ENCODE results near the gene TFPT. TPM values are rescaled to one million over a fixed set of nuclear protein-coding genes. Genes with fewer than 3 reads are reported as not detected.
A peak's percentile ranks its signal among the peaks of the same experiment; 100 is the strongest.
"Not testable (repeated sequence)": the region's sequence is repeated elsewhere in the genome, so short reads cannot be mapped to it uniquely, and the experiment has no call there.

The TFPT gene
- total and polyA plus RNA-seq, 8 donors: 0.45 to 31.8 (median 10.9) TPM; not detected in 1

DNA sequence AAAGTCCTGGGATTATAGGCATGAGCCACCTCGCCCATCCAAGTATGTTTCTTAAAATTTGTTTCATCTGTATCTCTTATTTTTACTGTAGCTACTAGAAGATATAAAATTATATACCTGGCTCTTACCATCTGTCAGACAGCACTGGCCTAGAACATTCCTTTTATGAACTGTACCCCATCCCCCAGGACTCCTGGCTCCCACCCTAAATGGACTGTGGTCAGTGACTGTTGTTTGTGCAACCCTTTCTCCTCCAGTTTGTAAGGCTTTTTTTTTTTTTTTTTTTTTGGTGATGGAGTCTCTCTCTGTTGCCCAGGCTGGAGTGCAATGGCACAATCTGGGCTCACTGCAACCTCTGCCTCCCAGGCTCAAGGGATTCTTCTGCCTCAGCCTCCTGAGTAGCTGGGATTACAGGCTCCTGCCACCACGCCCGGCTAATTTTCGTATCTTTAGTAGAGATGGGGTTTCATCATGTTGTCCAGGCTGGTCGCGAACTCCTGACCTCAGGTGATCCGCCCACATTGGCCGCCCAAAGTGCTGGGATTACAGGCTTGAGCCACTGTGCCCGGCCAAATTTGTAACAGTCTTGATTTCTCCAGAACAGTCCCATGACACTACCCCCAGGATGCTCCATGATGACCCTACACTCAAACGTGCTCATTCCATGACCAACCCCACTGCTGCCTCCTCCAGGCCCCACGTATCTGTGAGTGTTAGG is 10.3 kb downstream of the TFPT start:
- Histone ChIP-seq H3K27ac (no peak overlapping the region), H3K4me3 (no peak overlapping the region), H3K36me3 (peaks cover 44 to 56% (median 53%) of the 10 kb centered on the region in 4 donors), H3K4me1 (peaks cover 15 to 30% (median 22%) of the 10 kb centered on the region in 4 donors), H3K27me3 (no peaks in the 10 kb centered on the region), H3K9me3 (no peaks in the 10 kb centered on the region)
- 85 to 91% (median 85%) methylated on average over 8 to 11 of the region's 11 CpGs for WGBS, 5 donors
- DNase-seq: no peak
- intact Hi-C loops (cut with DNase I; ENCODE audit: low total_unique reads): no loop called here
- TF ChIP-seq POLR2AphosphoS5 (IDR thresholded peaks at IDR 0.05): no peak
- TF ChIP-seq, protein P1, sequence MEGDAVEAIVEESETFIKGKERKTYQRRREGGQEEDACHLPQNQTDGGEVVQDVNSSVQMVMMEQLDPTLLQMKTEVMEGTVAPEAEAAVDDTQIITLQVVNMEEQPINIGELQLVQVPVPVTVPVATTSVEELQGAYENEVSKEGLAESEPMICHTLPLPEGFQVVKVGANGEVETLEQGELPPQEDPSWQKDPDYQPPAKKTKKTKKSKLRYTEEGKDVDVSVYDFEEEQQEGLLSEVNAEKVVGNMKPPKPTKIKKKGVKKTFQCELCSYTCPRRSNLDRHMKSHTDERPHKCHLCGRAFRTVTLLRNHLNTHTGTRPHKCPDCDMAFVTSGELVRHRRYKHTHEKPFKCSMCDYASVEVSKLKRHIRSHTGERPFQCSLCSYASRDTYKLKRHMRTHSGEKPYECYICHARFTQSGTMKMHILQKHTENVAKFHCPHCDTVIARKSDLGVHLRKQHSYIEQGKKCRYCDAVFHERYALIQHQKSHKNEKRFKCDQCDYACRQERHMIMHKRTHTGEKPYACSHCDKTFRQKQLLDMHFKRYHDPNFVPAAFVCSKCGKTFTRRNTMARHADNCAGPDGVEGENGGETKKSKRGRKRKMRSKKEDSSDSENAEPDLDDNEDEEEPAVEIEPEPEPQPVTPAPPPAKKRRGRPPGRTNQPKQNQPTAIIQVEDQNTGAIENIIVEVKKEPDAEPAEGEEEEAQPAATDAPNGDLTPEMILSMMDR (IDR thresholded peaks at IDR 0.05): no peak
- TF ChIP-seq POLR2A (IDR thresholded peaks at IDR 0.05): no peak
- no peak for TF ChIP-seq EP300 (IDR thresholded peaks at IDR 0.05)

DNA sequence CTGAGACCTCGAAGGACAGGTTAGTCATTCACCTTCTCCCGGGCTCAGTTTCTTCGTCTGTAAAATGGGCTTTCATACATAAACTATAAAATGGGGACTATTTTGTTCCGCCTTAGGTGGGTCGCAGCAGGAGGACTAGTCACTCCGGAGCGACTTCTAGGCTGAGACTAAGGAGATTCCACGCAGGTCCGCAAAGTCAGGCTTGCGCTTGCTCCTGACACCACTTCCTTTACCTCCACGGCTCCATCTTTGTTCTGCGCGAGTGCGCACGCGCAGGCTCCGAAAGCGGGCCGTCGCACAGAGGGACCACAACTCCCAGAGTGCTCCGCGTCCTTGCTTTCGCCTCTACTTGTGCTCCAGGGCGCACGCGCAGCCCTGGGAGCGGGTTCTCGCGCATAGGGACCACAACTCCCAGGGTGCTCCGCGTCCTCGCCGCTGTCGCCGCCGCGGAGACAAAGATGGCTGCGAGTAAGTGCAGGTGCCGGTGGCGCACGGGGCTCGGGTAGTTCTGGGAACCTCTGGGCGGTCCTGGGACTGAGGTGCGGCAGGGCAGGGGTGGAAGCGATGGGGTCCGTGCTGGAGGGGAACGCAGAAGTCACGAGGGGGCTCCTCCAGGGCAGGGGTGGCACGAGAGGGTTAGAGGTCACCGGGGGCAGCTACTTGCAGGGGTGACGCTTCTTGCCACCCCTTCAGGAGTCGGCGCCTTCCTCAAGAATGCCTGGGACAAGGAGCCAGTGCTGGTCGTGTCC is 12.9 kb downstream of the TFPT start, which contains the start of gene NDUFA3:
Gene NDUFA3 (plus strand): TSS at position 435 of the 749 bp plus-strand sequence. CDS start 24 bp downstream, at position 459.
- peaks cover 19 to 31% (median 27%) of the 10 kb centered on the region in 4 donors for H3K36me3 ChIP-seq
- peak within 1 kb of the TSS; percentile 72 to 88 (median 84) for H3K27ac ChIP-seq
- peaks cover 15 to 30% (median 22%) of the 10 kb centered on the region in 4 donors for H3K4me1 ChIP-seq
- peak within 1 kb of the TSS; percentile 91 to 100 (median 95) for H3K4me3 ChIP-seq
- no peaks in the 10 kb centered on the region for H3K9me3 ChIP-seq
- peak; percentile 98 to 100 for DNase-seq
- WGBS, 5 donors: 3 to 5% (median 3%) methylated on average over 29 to 54 of the region's 54 CpGs
- TF ChIP-seq POLR2AphosphoS5 (IDR thresholded peaks at IDR 0.05) (peak; percentile 76 to 96 (median 96)), POLR2A (IDR thresholded peaks at IDR 0.05) (peak in 1 of 4 donors; percentile 29), EP300 (IDR thresholded peaks at IDR 0.05) (no peak)
- TF ChIP-seq, protein P1 (IDR thresholded peaks at IDR 0.05): peak in 1 of 7 experiments; percentile 26
- intact Hi-C loops (cut with DNase I; ENCODE audit: low total_unique reads): no loop called here
- no peaks in the 10 kb centered on the region for H3K27me3 ChIP-seq

DNA sequence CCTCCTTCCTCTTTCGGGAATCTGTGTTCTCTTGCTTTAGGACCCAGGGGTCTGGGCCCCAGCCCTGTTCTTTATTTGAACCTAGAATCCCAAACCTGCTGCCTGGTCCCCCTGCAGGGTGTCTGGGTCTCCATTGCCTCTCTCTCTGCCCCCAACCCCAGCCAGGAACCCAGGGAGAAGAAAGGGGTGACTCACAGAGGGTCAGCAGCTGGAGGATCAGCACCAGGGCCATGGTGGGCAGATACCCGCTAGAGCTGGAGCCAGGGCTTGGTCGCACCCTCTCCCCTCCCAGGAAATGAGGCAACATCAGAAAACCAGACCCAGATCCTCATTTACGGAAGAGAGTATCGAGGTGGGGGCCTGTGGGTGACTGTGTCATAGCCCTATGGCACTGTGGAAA is 14.9 kb downstream of the TFPT start, which contains the start of gene OSCAR:
Gene OSCAR (minus strand): TSS at position 243 of the 400 bp plus-strand sequence. CDS start 11 bp downstream, at position 232.
- peak within 1 kb of the TSS in 1 of 4 donors; percentile 20 for H3K4me3 ChIP-seq
- peaks cover 0 to 14% (median 12%) of the 10 kb centered on the region in 3 donors for H3K27me3 ChIP-seq
- no peak for TF ChIP-seq POLR2A (IDR thresholded peaks at IDR 0.05)
- no peak for TF ChIP-seq EP300 (IDR thresholded peaks at IDR 0.05)
- no peak for TF ChIP-seq POLR2AphosphoS5 (IDR thresholded peaks at IDR 0.05)
- TF ChIP-seq, protein P1 (IDR thresholded peaks at IDR 0.05): no peak
- H3K9me3 ChIP-seq: no peaks in the 10 kb centered on the region
- 45 to 56% (median 53%) methylated on average over 4 to 5 of the region's 5 CpGs for WGBS, 5 donors
- peak within 1 kb of the TSS in 2 of 5 donors; percentile 55 to 69 for H3K27ac ChIP-seq
- peak in 1 of 2 donors; percentile 36 for DNase-seq
- peaks cover 1 to 10% (median 7%) of the 10 kb centered on the region in 4 donors for H3K36me3 ChIP-seq
- intact Hi-C loops (cut with DNase I; ENCODE audit: low total_unique reads): no loop called here
- H3K4me1 ChIP-seq: peaks cover 15 to 45% (median 30%) of the 10 kb centered on the region in 4 donors

DNA sequence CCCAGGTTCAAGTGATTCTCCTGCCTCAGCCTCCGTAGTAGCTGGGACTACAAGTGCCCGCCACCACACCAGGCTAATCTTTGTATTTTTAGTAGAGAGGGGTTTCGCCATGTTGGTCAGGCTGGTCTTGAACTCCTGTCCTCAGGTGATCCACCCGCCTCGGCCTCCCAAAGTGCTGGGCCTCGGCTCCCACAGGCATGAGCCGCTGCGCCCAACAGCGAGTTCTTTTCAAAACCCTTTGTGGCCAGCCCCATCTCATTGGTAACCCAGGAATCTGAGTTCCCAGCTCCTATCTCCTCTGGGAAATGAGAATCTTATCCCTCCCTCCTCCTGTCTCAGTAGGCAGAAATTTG is 15.6 kb downstream of the TFPT start:
- H3K9me3 ChIP-seq; H3K36me3 ChIP-seq; DNase-seq; intact Hi-C loops (cut with DNase I; ENCODE audit: low total_unique reads): not testable (repeated sequence)
- Histone ChIP-seq H3K27me3 (peaks cover 0 to 21% (median 19%) of the 10 kb centered on the region in 3 donors), H3K4me3 (peak overlapping the region in 1 of 4 donors; percentile 20), H3K27ac (peak overlapping the region in 1 of 5 donors; percentile 69), H3K4me1 (peaks cover 15 to 50% (median 35%) of the 10 kb centered on the region in 4 donors)
- 73 to 82% (median 79%) methylated on average over 8 to 9 of the region's 9 CpGs for WGBS, 5 donors
